Measurements from ENCODE around the gene COLQ.

GRCh38 chr3:15450438-15451215 lies 70.9 kb downstream of the COLQ start:
- TF ChIP-seq POLR2A (IDR thresholded peaks at IDR 0.05) (no peak), CTCF (IDR thresholded peaks at IDR 0.05) (no peak)

Measured in adrenal gland (tissue), 5 donors.